GM08714 (cell line): Measurements from ENCODE around the gene AOC3.

ENCODE experiments used
- H3K4me3 ChIP-seq: fragments of 200-500 bp; sonication (Bioruptor generic); 2 replicates; pipeline ENCODE4 v1.5.1; 2014; ENCODE audit warnings: mild to moderate bottlenecking, low read length, inconsistent platforms
- ZNF274 ChIP-seq: IDR thresholded peaks from 2 replicates; pipeline ENCODE4 v1.6.1; 2012; ENCODE audit warnings: mild to moderate bottlenecking, low read depth, low read length

The AOC3 gene

GRCh38 chr17:42832934-42833766, 17.8 kb upstream of the AOC3 start, which contains the start of gene PSME3:
TSS of gene PSME3 (plus strand) at chr17:42833397. CDS start at chr17:42833632, 235 bp downstream.
- H3K4me3 ChIP-seq = peak within 1 kb of the TSS; percentile 95
- no peak for TF ChIP-seq ZNF274

DNA sequence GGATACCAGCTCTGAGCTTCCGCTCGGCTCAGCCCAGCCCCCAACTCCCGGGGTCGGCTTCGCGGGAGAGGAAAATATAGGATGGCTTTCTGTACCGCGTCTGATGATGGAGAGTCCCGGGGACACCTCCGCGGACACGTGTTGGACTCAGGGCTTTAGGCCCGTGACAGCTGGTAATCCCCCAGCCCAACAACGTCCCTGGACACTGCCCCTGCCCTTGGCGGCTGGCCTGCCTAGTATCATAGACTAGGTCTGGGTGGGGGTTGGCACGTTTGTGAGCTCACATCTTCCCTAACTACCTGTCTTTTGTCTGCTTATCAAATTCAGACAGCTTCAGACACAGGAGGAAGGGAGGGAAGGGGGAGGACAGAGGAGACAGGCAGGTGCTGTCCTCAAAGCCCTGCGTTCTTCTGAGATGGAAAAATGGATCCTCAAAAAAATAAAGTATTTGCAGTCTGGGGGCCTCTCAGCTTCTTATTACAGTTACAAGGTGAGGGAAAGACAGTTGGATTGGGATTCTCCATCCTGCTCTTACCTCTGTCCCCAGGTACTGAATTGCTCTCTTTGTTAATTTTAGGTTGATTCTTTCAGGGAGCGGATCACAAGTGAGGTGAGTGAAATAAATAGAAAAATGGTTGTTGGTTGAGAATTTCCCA, 17.1 kb upstream of the AOC3 start:
- peak overlapping the region; percentile 95 for H3K4me3 ChIP-seq
- TF ChIP-seq ZNF274 = no peak

GRCh38 chr17:42835732-42836131, 15.3 kb upstream of the AOC3 start:
- no peak for TF ChIP-seq ZNF274

DNA sequence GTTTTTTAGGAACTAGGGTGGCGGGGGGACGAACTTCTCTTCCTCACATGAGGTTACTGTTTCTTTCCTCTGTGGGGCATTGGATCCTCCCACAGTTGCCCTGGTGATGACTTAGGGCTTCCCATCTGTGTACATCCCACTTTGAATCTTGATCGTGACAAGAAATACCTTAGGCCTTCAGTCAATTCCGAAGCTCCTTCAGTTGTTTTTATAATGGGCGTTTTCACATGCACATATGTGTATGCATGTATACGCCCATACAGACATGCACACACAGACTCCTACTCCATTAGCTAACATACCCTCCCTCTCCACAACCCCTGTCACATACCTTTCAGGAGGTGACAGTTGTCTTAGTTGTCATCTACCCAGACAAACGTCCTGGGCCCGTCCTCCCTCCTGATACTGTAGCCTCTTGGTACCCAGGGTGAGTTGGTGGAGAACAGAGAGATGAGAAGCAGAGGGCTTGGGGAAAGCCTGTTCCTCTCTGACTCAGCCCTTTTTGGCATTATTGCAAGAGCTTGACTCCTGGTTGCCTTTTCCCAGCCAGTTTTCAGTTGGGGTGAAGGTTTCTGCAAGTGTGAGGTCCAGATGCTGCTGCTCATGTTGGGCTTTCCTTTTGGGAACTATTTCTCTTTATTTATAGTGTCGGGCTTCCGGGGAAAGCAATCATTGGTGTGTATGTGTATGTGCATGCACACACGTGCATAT, 8.9 kb upstream of the AOC3 start:
- TF ChIP-seq ZNF274 = no peak
- no peak overlapping the region for H3K4me3 ChIP-seq

More at GRCh38 chr17:42835732-42836131, 15.3 kb upstream of the AOC3 start:
- no peak overlapping the region for H3K4me3 ChIP-seq

- no peak for TF ChIP-seq ZNF274
- H3K4me3 ChIP-seq = no peak overlapping the region
Measured at GRCh38 chr17:42843358-42843934, 7.6 kb upstream of the AOC3 start.

DNA sequence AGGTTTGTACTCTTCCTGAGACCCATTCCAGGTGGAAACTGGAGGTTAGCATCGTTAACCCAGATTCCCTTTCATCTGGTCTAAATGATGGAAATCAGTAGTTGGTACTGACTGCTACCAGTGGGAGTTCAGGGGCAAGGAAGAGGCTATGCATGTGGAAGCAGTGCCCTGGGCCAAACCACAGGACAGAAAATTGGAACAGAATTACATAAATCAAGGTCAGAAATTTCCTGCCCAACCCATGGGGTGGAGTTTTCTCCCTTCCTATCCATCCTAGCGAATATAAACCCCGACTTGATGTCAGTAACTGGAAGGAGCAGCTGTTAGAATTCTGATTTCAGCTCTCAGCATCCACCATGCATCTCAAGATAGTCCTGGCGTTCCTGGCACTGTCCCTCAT, 6.7 kb upstream of the AOC3 start, which contains the start of gene AOC2:
TSS of gene AOC2 (plus strand) at position 310 of the 400 bp plus-strand sequence. CDS start at position 357, 47 bp downstream.
- no peak within 1 kb of the TSS for H3K4me3 ChIP-seq
- TF ChIP-seq ZNF274 = no peak

- TF ChIP-seq ZNF274 = no peak
Measured at GRCh38 chr17:42844761-42845555, 6.0 kb upstream of the AOC3 start.

GRCh38 chr17:42845556-42845917, 5.5 kb upstream of the AOC3 start:
- H3K4me3 ChIP-seq = no peak overlapping the region
- no peak for TF ChIP-seq ZNF274

More at GRCh38 chr17:42844761-42845555, 6.0 kb upstream of the AOC3 start:
- no peak overlapping the region for H3K4me3 ChIP-seq

DNA sequence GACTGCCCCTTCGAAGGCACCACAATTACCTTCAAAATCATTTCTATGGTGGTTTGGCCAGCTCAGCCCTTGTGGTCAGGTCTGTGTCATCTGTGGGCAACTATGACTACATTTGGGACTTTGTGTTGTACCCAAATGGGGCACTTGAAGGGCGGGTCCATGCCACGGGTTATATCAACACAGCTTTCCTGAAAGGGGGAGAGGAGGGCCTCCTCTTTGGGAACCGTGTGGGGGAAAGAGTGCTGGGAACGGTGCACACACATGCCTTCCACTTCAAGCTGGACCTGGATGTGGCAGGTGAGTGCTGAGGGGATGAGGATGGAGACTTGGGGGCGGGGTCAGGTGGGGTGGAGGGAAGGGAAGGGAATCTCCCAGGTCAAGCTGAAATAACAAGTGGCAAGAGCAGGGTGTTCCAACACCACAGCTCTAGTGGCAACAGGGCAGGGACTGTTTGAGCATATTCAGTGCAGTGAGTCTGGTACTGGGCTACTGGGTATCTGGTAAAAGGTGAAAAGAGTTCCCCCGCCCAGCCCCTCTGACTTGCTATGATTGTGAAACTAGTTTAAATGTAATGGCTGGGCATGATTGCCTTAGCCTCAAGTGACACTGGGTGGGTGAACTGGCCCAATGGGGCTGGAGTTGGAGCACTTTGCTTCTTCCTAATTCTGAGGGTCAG, 4.9 kb upstream of the AOC3 start:
- TF ChIP-seq ZNF274 = no peak
- no peak overlapping the region for H3K4me3 ChIP-seq

DNA sequence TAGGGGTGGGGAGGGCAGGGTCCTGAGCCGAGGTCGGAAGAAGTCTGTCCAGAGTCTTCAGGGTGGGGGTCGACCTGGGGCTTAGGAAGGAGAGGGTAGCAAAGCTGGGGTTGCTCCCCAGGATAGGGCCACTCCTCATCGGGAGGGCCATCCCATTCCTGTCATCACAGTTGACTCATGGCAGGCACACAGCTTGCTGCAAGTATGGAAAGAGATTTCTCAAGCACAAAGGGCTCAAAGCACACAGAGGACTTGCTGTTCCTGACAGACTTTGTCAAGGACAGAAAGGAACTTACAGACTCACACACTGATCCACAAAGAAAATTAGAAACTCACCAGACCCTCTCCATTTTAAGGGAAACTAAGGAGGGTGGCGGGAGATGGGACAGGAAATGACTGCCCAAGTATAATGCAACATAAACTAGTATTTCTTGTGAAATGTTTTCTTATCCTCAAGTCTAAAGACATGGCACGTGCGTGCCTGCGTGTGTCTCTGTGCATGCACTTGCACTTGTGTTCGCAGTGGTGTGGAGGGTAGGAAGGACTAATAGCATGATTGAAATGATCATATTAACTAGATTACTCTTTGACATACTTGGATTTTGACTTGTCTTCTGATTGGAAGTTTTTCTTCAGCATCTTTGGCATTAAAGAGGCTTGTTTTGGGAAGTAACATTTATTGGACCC, 4.3 kb upstream of the AOC3 start:
- no peak for TF ChIP-seq ZNF274

GRCh38 chr17:42848093-42848492, 2.9 kb upstream of the AOC3 start:
- TF ChIP-seq ZNF274 = no peak
- no peak overlapping the region for H3K4me3 ChIP-seq

More for the DNA sequence above, 4.3 kb upstream of the AOC3 start:
- no peak overlapping the region for H3K4me3 ChIP-seq

DNA sequence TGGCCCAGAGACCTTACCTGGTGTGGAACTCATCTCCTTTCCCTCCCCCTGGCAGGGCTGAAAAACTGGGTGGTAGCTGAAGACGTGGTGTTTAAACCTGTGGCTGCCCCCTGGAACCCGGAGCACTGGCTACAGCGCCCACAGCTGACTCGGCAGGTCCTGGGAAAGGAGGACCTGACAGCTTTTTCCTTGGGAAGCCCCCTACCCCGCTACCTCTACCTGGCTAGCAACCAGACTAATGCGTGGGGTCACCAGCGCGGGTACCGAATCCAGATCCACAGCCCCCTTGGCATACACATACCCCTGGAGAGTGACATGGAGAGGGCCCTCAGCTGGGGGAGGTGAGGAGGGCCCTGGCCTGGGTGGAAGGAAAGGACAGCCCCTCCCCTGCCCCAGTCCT, 2.0 kb upstream of the AOC3 start:
- TF ChIP-seq ZNF274 = no peak
- no peak overlapping the region for H3K4me3 ChIP-seq
